BJ (cell line): Measurements from ENCODE around the gene LYSMD4. TPM values are rescaled to one million over a fixed set of nuclear protein-coding genes. Genes with fewer than 3 reads are reported as not detected.

Experiments
- CTCF ChIA-PET: fragments of 350-600 bp; formaldehyde crosslinking; extraction: SDS; loops from one replicate; lab custom pipeline; 2021; ENCODE audit warnings: antibody characterized with exemption, inconsistent platforms; lab: Yijun Ruan, JAX
- POLR2A ChIA-PET: fragments of 300-600 bp; sonication (Branson Sonifier 250); formaldehyde crosslinking; extraction: SDS; loops from one replicate; lab custom pipeline; 2021; ENCODE audit warnings: antibody characterized with exemption; lab: Charles Lee
- DNase-seq: peaks from one replicate; pipeline ENCODE4 v3.0.0-alpha.2; 2011; ENCODE audit warnings: low read depth
- H3K27me3 ChIP-seq: 2 replicates; pipeline ENCODE4 v1.6.0; 2011; ENCODE audit warnings: low read length; ENCODE audit not compliant: control insufficient read depth, insufficient read depth
- H3K36me3 ChIP-seq: 2 replicates; pipeline ENCODE4 v1.5.1; 2011; ENCODE audit warnings: low read length; ENCODE audit not compliant: control insufficient read depth, insufficient read depth
- H3K4me3 ChIP-seq: 2 replicates; pipeline ENCODE4 v1.5.1; 2011; ENCODE audit warnings: low read depth, mild to moderate bottlenecking, control low read depth, low read length
- polyA plus RNA-seq: library from polyadenylated mRNA; depleted of rRNA; stranded (reverse); fragments of >200 nt; gene quantifications from 2 replicates; pipeline ENCODE4 v1.2.3, GENCODE V29; 2011
- TF ChIP-seq, protein P1 (sequence below): IDR thresholded peaks from 2 replicates; pipeline ENCODE4 v1.5.1; 2011; ENCODE audit warnings: low read depth, mild to moderate bottlenecking, control low read depth, inconsistent platforms, low read length, moderate library complexity; ENCODE audit not compliant: insufficient read depth

LYSMD4 gene
- polyA plus RNA-seq, 1 experiment, result 2.7 TPM

DNA sequence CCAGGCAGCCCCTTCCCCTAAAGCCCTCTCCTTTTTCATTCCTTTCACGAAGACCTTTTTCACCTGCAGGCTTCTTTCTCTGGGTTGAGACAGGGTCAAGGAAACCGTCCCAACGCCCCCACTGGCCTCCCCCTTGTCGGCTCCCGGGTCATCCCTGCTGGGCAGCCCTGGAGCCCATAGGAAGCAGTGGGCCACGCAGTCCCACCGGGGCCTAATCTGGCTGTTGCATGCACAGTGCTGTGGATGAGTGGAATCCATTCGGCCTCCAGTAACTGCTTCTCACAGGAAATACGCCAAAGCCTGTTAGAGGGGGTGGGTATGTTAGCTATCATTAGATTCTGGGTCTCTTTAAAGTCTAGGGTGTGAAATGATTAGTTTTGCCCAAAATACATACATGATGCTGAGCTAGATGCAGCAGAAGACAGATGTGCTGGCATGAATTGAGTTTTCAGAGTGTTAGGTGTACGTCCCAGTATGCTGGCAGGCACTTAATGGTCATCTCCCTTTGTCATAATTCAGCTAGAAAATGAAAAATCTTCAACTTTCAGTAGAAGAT, 16.6 kb downstream of the LYSMD4 start:
- ChIA-PET CTCF (interaction anchor here (1.6 to 3.3 kb wide), 3 partner anchors 12 to 40 kb away, joined by 5 to 19 read pairs (median 14); no protein-coding TSS in a partner anchor), POLR2A (interaction anchor here (1.0 kb wide), 1 partner anchor 17 kb away, joined by 3 read pairs; the partner anchor contains the start of gene LYSMD4)
- peaks cover 6% of the 10 kb centered on the region for H3K36me3 ChIP-seq
- H3K4me3 ChIP-seq, result no peak overlapping the region
- DNase-seq, result no peak
- H3K27me3 ChIP-seq, result no peaks in the 10 kb centered on the region
- TF ChIP-seq, protein P1, sequence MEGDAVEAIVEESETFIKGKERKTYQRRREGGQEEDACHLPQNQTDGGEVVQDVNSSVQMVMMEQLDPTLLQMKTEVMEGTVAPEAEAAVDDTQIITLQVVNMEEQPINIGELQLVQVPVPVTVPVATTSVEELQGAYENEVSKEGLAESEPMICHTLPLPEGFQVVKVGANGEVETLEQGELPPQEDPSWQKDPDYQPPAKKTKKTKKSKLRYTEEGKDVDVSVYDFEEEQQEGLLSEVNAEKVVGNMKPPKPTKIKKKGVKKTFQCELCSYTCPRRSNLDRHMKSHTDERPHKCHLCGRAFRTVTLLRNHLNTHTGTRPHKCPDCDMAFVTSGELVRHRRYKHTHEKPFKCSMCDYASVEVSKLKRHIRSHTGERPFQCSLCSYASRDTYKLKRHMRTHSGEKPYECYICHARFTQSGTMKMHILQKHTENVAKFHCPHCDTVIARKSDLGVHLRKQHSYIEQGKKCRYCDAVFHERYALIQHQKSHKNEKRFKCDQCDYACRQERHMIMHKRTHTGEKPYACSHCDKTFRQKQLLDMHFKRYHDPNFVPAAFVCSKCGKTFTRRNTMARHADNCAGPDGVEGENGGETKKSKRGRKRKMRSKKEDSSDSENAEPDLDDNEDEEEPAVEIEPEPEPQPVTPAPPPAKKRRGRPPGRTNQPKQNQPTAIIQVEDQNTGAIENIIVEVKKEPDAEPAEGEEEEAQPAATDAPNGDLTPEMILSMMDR, result no peak

GRCh38 chr15:99712415-99712814, 20.8 kb downstream of the LYSMD4 start:
- peaks cover 14% of the 10 kb centered on the region for H3K36me3 ChIP-seq
- DNase-seq, result no peak
- ChIA-PET POLR2A (no interaction called here), CTCF (interaction anchor here (0.9 kb wide), 1 partner anchor 14 kb away, joined by 4 read pairs; no protein-coding TSS in a partner anchor)
- H3K4me3 ChIP-seq, result no peak overlapping the region
- no peaks in the 10 kb centered on the region for H3K27me3 ChIP-seq
- TF ChIP-seq, protein P1, result no peak

- TF ChIP-seq, protein P1, result no peak
- DNase-seq, result no peak
- Histone ChIP-seq H3K27me3 (no peaks in the 10 kb centered on the region), H3K4me3 (no peak overlapping the region), H3K36me3 (peaks cover 14% of the 10 kb centered on the region)
- CTCF ChIA-PET, result no interaction called here
- POLR2A ChIA-PET, result no interaction called here
Observed at GRCh38 chr15:99711625-99712024, 21.6 kb downstream of the LYSMD4 start.

DNA sequence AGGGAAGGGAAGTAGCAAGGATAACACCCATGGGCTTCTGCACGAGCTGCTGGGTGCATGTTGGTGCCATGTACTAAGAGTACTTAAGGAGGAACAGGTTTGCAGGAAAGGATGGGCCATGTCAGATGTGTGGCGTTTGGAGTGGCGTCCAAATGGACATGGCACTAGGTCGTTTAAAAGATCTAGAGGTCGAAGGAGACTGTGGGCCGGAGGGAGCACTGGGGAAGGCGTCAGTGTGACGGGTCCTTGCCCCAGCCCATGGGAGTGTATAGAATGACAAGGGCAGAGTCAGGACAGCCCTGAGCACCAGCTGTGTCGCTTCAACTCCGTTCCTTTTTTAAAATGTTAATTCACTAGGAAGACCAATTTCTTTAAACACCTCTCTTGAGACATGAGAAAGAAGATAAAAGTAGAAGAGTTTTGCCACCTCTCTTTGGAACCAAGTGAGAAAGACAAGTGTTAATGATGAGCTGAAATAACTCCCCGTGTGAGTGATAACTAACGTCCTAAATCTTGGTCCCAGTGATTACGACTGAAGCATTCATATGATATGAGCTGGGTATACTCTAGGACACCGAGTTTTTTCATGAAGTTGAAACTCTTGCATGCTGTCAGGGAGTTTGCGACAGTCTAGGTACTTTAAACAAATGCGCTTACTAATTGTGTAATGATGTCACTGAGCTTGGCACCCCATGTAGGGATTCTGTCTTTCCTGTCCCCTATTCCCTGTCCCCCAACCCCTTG, 23.8 kb downstream of the LYSMD4 start:
- ChIA-PET CTCF (interaction anchor here (1.0 to 1.6 kb wide), 5 partner anchors 23 to 608 kb away, joined by 3 to 8 read pairs (median 4); no protein-coding TSS in a partner anchor), POLR2A (no interaction called here)
- peaks cover 12% of the 10 kb centered on the region for H3K36me3 ChIP-seq
- DNase-seq, result no peak
- no peaks in the 10 kb centered on the region for H3K27me3 ChIP-seq
- H3K4me3 ChIP-seq, result no peak overlapping the region
- TF ChIP-seq, protein P1, result no peak

- peaks cover 12% of the 10 kb centered on the region for H3K36me3 ChIP-seq
- ChIA-PET POLR2A (interaction anchor here (0.6 kb wide), 1 partner anchor 18 kb away, joined by 3 read pairs; no protein-coding TSS in a partner anchor), CTCF (interaction anchor here (0.7 to 1.8 kb wide), 9 partner anchors 21 to 441 kb away, joined by 3 to 8 read pairs (median 4); no protein-coding TSS in a partner anchor)
- TF ChIP-seq, protein P1, result no peak
- peak; percentile 68 for DNase-seq
- H3K27me3 ChIP-seq, result no peaks in the 10 kb centered on the region
- no peak overlapping the region for H3K4me3 ChIP-seq
Observed at GRCh38 chr15:99708563-99708962, 24.7 kb downstream of the LYSMD4 start.
